RWPE1 (cell line): Measurements from ENCODE around the gene MYO10.
A peak's percentile ranks its signal among the peaks of the same experiment; 100 is the strongest.

ENCODE experiments used
- CTCF ChIA-PET: fragments of 350-600 bp; sonication (Branson Sonifier 250); formaldehyde crosslinking; extraction: SDS; loops from one replicate; lab custom pipeline; 2021; lab: Yijun Ruan, JAX
- POLR2A ChIA-PET: fragments of 400-600 bp; formaldehyde crosslinking; extraction: SDS; loops from one replicate; lab custom pipeline; 2020; ENCODE audit warnings: antibody characterized with exemption; ENCODE audit not compliant: low non-redundant PET; lab: Yijun Ruan, JAX
- DNase-seq: peaks from one replicate; pipeline ENCODE4 v3.0.0; 2012; ENCODE audit warnings: low spot score
- H3K27ac ChIP-seq: fragments of 450-650 bp; 2 replicates; pipeline ENCODE4 v1.5.1; 2017
- TF ChIP-seq, protein P1 (sequence below): fragments of 450-650 bp; conservative IDR thresholded peaks from 2 replicates; pipeline ENCODE4 v1.5.1; 2017; ENCODE audit warnings: low read depth, mild to moderate bottlenecking

Gene MYO10

DNA sequence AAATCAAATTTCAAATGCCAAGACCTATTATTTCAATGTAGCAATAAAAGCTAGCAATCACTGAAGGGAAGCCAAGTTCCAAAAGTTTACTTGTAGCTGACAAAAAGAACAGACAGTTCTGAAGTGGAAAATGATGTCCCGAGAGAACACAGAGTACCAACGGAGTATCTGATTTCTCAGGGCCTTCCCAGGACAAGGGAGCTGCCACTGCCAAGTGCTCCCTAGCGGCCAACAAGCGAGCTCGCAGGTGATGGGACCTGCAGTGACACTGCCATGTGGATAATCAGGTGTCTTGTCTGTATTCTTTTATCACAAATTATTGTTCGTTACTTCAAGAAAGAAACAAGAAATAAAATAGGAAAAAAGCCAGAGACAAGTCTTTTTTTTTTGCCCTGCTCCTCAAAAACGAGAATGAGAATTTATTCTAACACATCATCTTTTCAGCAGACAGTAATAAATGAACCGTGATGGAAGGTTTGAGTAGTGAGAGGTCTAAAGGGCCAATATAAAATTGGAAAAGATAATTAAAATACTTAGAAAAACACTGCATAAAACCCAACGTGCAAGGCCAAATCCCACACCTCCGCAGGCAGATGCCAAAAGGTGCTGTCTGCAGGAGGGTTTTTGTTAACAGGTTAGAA lies 159.4 kb downstream of the MYO10 start:
- peak overlapping the region; percentile 42 for H3K27ac ChIP-seq
- CTCF ChIA-PET: no interaction called here
- TF ChIP-seq, protein P1, sequence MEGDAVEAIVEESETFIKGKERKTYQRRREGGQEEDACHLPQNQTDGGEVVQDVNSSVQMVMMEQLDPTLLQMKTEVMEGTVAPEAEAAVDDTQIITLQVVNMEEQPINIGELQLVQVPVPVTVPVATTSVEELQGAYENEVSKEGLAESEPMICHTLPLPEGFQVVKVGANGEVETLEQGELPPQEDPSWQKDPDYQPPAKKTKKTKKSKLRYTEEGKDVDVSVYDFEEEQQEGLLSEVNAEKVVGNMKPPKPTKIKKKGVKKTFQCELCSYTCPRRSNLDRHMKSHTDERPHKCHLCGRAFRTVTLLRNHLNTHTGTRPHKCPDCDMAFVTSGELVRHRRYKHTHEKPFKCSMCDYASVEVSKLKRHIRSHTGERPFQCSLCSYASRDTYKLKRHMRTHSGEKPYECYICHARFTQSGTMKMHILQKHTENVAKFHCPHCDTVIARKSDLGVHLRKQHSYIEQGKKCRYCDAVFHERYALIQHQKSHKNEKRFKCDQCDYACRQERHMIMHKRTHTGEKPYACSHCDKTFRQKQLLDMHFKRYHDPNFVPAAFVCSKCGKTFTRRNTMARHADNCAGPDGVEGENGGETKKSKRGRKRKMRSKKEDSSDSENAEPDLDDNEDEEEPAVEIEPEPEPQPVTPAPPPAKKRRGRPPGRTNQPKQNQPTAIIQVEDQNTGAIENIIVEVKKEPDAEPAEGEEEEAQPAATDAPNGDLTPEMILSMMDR: no peak
- POLR2A ChIA-PET: no interaction called here
- DNase-seq: no peak

DNA sequence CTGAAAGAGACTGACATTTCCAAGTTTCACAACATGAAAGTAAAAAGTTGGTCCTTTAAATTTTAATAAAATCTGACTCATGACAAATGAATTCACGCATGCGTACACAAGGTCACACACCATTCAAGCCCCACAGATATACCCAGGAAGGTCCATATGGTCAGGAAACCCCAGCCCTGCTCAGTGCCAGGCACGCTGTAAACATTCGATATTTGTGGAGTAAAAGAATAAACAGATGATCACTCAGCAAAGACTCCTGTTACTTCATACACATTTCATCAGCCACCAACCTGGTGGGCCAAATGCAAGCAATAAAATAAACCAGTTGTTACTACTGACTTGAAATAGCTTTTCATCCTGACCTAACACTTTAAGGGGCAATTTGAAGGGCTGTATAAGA lies 161.3 kb downstream of the MYO10 start:
- TF ChIP-seq, protein P1: no peak
- POLR2A ChIA-PET: no interaction called here
- CTCF ChIA-PET: no interaction called here
- no peak overlapping the region for H3K27ac ChIP-seq
- DNase-seq: no peak

DNA sequence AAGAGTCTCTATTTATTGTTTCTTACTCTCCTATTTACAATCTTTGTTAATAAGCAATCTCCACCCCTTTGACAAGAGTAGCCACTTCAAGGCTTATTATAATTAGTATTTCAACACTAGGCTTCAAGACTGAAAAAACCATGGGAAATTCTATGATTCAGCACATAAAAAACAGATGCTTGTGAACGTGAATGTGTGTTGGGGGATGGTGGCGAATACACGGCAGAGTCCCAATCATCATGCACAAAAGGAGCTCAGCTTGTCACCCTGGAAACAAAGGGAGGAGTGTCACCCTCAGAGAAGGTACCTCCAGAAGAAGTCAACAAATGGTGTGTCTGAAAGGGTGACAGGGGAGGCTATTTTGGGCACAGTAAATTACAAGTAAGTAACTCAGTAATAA lies 162.1 kb downstream of the MYO10 start:
- POLR2A ChIA-PET: no interaction called here
- no peak overlapping the region for H3K27ac ChIP-seq
- no peak for DNase-seq
- TF ChIP-seq, protein P1: no peak
- CTCF ChIA-PET: no interaction called here

DNA sequence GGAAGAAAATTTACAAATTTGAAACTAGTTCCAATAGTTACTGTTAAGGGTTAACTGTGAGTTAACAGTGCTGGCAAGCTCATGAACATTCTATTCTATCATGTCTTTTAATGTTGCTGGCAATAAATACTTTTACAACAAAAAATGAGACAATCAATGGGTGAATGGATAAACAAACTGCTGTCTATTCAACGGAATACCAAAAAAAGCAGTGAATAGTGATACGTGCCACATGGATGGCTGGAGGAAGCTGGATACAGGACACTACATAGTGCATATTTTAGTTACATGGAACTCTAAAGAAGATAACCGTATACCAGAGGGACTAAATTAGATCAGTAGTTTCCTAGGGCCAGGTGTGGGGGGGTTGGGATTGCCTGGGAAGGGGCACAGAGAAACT lies 163.5 kb downstream of the MYO10 start:
- no peak for DNase-seq
- ChIA-PET POLR2A (no interaction called here), CTCF (no interaction called here)
- H3K27ac ChIP-seq: no peak overlapping the region
- TF ChIP-seq, protein P1: no peak

DNA sequence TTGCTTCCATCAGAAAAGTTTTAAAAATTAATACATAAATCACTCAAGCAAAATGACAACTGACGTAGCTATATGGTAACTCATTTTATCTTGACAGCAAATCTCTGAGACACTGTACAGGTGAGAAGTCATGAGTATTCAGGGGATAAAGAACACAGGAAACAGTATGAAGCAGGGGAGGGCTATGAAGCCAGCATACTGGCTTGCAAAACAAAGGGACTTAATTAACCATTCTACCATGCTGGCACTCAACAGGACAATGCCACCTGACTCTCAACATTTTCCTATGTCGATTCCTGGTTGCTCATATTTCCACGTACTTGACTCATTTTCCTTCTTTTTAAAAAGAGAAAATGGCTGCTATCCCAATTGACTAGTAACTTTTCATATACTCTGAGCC lies 167.9 kb downstream of the MYO10 start:
- no peak overlapping the region for H3K27ac ChIP-seq
- ChIA-PET POLR2A (no interaction called here), CTCF (interaction anchor here (0.6 kb wide), 2 partner anchors 125 to 145 kb away, joined by 6 to 7 read pairs; no protein-coding TSS in a partner anchor)
- TF ChIP-seq, protein P1: no peak
- DNase-seq: no peak

DNA sequence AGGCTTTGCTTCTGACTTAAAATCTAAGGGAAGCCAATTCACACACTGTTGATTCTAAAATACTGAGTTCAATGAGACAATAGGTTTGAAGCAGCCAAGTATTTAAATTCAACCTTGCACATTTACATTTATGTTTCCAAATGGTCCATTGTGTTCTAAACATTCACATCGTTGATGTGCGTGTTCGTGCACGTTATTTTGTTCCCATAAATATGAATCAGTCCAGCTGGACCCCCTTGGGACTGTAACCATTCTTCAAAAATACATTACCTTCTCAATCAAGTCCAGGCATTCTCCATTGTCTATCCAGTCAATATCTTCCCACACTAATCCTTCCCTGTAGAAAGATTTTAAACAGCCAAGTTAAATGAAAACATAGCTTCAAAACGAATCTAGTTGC lies 172.9 kb downstream of the MYO10 start:
- POLR2A ChIA-PET: no interaction called here
- TF ChIP-seq, protein P1: no peak
- H3K27ac ChIP-seq: no peak overlapping the region
- no peak for DNase-seq
- CTCF ChIA-PET: no interaction called here
